ENCODE data around the gene DENND2D.

Gene DENND2D

DNA sequence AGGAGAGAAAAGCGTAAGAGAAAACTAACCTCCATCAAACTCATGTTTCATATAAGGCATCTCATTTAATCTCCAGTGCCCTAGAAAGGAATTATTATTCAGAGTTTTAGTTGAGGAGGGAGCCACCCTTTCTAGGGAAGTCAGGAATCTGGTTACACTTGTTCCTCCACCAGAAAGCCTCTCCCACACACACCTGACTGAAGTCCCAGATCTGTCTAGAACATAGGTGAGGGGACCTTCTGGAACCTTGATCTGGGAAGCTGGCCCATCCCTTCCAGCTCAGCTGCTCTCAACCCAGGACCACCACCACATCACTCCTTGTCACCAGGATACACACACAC, 1.9 kb upstream of the DENND2D start:
- no peak for DNase-seq

DNA sequence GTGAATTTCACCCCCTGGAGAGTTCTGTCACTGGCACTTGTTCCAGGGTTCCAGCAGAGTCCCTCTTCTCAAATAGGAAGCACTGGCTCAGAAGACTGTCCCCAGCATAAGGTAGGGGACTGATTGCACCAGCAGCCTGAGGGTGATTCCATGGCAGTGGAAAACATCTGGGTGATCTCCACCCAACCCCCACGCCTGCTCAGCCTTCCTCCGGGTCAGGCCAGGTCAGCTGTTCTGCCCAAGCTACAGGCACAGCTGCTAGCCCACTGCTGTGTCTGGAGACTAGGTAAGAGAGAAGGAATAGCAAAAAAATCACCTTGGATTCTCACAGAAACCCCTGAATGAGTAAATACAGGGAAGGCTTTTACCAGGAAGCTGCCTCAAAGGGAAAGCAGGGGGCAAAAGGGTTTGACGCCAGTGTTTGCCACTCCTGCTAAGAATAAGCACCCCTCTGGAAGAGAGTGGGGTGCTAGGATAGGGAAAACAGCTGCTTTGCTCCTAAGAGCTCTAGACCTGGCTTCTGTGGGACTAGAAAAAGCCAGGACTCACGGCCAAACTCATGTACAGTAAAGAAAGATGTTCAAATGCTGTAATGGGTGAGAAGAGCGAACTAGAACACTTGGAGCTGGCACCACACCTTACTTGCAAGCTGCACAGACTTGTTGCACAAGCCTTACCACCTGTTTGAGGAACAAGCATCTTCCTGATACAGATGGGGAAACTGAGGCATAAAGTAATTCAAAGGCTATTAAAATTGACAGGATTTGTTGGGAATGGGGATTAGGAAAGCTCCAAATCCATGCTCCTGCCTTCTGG, 1.0 kb upstream of the DENND2D start:
- DNase-seq: no peak

DNA sequence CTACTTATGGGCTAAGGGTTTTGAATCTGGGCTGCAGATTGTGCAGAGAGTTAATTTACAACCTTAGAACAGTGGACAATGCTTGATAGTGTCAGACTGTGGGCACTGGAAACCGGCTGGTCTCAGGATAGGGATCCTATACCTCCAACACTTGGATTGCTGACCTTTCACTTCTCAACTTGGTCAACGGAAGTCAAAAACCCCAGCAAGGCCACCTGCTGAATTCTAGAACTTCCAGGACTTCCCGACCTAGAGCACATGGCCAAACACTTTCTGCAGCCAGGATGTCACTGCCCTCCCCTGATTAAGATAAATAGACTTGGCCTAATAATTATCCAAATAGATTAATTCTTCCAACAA, 336 bp upstream of the DENND2D start:
- DNase-seq: no peak

DNA sequence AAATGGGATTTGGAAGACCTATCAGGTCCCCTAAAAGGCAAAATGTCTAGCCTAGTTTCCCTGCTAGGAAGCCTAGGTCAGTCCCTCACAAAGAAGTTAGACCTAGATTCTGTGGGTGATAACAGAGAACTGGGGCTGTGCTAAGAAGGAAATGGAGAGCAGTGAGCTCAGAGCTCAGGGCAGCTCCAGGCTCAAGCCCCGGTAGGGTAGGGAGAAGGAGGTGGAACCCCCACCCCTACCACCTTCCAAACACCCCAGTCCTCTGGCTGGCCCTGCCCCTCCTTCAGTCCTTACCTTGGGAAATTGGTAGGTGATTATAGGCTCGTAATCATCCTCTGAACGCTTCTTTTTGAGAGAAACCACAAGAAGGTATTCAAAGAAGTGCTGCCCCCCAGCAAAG, 1.1 kb downstream of the DENND2D start:
- no peak for DNase-seq

DNA sequence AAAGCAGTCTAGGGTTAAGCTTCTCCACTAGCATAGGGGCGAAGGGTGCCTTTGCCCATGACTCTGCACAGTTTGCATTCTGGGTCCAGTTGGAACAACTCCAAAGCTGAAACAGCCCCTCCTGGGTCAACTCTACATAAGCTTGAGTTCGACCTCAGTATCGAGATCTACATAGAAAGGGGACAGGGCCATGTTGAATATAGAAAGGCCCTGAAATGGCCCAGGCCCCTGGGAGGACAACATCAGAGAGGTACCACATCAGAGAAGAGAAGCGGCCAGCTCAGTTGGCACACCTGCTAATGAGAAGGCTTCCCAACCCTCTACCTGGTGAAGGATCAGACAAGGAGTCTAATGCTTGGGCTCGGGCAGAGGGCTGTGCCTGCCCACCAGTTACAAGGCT, 1.6 kb downstream of the DENND2D start:
- DNase-seq: no peak

DNA sequence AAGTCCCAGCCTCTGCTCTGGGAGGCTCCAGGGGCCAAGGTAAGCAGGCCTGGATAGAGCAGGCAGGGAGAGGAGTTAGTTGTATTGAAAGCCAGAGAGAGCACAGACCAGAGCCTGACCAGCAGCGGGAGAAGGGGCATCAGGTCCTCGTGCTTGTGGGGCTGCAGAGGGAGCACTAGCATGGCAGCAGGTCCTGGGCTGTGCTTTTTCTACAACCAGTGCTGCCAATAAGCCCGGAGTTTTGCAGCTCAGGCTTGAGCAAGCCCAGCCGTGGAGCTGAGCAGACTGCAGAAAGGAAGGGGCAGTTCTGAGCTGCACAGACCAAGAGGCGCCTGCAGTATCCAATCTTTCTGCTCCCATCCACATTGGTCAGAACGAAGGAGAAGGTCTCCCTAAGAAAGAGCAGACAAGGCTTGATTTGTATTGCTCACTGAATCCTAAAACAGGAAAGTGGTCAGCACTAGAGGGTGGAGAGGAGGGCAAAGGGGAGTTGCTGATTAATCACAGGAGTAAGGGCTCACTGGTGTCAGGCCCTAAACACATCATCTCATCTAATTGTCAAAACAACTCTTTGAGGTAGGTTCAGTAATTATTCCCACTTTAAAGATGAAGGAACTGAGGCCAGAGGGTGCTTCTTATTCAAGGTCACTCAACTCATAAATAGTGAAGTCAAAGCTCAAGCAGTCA, 2.7 kb downstream of the DENND2D start:
- no peak for DNase-seq

DNA sequence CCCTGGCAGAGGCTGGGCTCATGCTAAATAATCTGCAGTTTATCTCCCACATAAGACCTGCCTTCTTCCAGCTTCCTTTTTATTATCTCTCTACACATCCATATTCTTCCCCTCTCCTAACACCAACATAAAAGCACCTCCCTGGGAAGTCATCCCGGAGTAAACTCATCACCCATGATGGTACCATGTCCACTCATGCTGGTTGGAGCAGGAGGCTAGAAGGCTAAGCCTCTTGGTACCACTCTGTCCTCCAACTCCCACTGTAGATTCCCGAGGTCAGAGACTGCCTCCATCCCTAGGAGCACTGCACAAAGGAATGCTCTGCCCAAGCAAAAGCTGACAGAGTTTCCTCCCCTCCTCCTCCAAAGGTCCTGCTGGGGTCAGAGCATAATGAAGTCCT, 4.2 kb downstream of the DENND2D start:
- no peak for DNase-seq

DNA sequence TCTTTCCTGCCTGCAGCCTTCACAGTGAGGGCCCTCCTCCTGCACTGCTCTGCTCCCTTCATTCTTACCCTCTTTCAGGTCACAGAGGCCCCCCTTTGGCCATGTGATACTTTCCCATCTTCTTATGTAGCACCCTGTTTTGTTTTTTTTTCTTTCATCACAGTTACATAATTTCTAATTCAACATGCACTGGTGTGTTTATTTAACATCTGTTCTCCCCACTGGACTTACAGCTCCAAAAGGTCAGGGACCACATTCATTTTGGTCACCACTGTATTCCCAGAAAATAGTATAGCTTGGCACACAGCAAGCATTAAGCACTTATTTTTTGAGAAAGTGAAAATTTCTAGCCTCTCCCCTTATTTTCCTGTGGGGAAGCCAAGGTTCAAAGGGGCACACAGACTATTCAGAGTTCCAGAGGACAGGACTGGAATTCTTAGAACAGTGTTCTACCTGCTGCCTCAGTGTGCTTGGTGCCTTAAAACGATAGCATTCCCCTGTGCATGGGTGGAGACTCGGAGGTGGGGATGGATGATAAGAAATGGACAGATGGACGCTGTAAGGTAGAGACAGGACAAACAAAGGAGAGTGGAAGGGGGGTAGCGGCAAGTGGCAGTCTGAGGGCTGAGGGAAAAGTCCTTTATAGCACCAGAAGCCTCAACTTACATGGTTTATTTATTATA, 5.3 kb downstream of the DENND2D start:
- DNase-seq: no peak

DNA sequence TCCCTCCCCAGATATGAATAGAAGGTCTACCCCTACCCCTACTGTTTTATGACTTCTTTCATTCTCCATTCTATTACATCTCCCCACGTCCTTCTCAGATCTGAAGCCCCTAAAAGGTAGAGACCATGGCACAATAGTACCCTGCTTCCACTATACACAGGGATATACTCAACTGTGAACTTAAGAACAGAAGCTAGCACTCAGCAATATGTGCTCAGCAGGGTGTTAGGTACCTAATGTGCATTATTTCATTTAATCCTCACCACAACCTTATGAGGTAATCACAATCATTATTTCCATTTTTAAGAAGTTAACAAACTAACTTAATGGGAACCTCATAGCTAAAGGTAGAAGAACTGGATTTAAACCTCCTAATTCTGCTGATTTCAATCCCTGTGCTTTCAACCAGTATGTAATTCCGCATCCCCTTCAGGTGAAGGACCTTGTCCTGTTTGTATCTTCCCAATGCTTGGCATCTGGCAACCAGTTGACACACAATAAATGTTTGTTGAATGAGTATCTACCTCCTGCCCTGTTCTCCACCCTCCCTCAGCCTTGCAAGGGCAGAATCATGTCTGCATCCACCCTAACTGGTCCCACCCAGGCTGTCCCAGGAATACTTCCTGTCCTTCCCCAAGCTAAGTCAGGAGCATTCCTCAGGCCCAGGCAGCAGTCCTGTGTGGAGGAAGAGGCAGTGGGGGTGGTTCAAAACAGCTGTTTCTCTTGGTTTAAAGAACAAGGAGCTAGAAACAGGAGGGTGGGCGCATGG, 6.5 kb downstream of the DENND2D start:
- no peak for DNase-seq

DNA sequence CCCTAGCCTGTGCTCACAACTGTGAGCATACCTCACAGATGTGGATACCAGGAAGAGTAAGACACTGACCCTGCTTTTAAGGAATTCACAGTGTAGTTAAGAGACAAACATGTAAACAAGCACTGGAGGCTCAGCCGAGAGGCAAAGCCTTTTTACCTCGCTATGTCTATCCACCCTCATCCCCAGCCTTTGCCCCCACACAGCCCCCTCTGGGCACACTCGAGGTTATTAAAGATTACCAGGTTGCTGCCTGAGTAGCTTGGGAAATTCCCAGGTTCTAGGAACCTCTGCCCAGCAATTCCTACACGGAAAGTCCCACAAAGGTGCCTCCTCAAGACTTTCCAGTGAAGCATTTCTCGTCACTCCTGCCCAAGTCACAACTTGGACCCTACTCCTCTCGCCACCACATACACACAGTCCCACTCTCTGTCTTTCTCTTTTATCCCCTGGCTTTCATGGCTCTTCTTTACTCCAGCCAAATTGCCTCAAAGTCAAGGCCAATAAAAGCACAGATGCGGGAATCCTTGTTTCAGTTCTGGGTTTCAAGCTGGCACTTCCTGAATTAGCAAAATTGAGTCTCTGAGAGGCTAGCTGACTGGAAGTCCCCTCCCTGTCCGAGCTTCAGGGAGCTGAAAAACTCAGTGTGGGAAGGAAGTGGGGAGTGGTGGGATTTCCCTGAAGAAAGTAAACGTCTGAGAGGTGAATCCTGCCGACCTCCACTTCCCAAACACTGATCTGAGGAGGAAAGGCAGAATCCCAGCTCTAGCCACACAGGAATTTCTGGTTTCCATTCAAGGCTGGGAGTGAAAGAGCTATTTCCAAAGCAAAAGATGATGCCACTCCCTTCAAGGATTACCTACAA, 7.6 kb downstream of the DENND2D start:
- DNase-seq: no peak

DNA sequence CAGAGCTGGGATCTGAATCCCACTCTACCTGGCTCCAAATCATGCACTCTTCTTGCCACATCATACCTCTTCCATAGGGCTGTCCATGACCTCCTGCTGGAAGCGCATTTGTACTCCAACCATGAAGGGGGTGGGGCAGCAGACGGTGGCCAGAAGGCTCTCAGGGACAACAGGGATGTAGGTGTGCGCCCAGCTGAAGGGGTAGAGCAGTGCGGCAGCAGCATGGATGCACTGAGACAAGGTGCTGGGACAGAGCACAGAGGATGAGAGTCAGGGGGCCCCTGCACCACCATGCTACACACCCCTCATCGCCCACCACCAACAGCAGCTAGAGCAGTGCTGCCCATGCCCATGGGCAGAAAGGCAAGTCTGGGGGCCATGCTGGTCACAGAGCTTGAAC, 8.4 kb downstream of the DENND2D start:
- DNase-seq: no peak

DNA sequence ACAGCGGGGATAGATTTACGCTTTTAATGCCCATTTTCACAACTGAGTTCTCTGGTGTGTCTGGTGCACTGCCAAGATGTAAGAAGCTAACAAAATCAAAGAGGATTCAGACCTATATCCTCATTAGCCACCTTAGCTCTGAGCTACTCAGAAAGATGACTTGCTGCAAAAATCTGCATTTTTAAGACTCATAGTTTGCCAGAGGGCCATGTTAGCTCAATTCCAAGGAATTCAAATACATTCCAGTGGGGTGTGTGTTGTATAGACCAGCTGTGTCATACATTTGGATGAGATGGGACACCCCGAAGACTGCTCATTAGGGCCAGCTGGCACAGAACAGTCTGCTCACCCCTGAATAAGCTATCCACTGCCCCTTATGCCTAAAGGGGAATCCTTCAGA, 8.9 kb downstream of the DENND2D start:
- DNase-seq: no peak

DNA sequence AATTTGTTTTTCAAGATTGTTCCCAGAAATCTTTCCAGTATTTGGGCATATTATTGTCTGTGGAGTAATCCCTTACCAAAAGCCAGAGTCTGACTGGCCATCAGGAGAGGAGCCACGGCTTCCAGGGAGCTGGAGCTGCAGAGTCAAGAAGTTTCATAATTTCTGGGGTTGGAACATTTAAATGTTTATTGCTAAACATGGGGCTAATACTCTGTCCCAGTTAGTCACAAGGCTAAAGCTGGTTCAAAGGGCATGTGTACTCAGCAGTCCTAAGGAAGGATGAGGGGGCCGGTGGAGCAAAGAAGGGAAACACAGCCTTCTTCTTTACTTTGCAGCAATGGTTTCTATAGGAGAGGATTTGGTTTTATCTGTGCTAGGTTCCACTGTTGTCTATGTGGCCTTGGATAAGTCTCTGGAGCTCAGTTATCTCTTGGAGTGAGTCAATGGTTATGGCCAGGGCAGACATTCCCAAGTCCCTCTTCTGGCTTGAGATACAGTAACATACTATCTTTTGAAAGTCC, 9.5 kb downstream of the DENND2D start:
- no peak for DNase-seq

DNA sequence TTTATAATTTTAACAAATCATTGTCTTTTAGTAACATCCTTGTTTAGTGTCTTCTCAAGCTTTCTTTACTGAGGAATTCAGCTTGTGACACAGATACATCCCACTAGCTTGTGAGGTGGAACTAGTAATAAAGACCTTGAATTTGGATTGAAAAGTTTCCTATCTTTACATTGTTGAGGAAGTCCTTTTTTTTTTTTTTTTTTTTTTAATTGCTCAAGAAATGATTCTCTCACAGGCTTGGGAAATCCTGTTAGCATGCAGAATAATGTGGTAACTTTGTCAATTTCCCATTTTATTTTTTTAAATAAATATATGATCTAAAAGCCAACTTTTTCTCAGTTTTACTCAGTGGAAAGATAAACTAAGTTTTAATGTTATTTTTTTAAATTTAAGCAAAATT, 15.8 kb downstream of the DENND2D start:
- DNase-seq: no peak

DNA sequence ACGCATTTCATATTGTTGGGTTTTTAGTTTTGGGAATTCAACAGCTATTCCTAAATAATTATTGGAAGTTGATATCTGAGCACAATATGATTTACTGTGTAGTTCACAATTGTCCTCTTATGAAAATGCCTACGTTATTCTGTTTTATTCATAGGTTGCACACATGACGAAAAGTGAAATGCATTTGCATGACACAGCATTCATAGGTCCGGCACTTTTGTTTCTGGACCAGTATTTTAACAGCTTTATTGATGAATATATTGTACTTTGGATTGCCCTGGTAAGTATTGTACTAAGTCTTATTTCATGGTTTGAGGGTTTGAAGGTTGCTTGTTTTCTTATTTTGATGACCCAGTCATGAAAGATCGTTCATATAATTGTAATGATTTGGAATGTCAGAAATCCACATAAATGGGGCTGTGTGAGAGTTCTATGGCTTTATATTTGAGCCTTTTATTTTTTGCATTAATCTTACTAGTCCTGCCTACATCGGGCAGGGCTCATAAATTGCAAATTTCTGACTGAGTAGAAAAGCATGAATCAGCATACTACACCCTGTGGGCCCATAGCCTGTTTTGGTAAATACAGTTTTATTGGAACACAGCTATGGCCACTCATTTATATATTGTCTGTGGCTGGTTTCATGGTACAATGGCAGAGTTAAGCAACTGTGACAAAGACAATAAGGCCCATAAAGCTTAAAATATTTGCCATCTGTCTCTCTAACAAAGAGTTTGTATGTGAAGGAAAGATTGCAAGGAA, 17.0 kb downstream of the DENND2D start:
- DNase-seq: no peak

DNA sequence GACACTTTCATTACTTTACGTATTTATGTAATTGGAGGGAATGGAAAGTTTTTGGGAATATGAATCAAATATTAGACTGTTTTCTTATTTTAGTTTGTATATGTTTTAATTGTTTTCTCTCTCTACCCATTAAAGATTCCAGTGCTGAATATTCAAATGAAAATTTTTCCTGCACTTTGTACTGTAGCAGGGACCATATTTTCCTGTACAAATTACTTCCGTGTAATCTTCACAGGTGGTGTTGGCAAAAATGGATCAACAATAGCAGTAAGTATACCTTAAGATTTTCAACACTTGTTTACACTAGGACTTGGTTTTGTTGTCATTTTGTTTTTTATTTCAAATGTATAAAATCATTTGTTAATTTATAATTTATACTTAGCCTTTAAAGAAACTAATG, 18.4 kb downstream of the DENND2D start:
- no peak for DNase-seq

DNA sequence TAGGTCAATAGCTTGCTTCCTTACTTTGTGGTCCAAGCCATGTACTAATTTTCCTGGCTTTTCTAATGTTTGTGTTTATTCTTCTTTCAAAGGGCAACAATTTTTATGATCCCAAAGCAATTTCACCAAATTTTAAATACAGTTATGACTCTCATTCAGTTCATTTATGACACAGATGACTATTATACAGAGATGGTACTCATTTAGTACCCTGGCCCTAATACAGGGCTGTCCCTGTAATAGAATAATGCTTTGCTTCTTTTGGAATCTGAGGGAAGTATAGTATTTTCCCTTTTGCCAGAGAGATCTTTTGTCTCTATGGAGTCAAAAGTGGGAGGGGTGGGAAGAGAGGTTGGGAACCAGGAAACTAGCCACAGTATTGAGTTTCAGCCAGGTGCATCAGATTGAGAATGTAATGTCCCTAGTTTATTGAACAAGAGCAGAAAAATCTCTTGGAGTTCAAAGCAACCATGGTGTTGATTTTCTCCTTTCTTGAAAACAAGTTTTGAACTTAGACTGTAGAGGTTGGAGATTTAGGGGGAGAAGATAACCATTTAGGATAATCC, 20.4 kb downstream of the DENND2D start:
- no peak for DNase-seq

DNA sequence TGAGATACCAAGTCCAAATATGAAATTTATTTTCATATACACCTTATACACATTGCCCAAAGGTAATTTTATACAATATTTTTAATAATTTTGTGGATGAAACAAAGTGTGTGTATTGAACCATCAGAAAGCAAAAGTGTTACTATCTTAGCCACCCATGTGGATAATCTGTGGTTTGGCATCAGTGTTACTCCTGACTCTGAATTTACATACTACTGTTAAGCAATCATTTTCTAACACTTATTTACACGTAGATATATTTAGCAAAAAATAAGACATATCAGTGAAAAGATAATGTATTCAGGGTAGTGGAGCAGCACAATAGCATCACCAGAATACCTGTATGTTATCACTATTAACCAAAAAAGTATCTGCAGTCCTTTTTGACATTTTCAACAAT, 23.8 kb downstream of the DENND2D start:
- no peak for DNase-seq

DNA sequence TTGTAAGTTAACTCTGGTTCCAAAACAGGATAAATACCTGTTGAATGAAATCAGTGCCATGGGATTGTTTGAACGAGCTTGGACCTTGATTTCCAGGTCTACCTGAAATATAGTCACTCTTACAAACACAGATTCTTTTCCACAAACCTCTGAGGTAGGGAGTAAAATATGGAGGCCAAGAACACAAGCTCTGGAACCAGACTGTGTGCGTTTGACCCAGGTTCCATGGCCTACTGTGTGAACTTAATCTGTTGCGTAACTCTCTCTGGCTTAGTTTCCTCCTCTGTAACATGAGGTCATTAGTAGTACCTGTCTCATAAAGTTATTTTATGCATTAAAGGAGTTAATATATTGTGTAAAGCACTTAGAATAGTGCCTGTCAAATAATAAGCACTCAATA, 25.1 kb downstream of the DENND2D start:
- DNase-seq: no peak

DNA sequence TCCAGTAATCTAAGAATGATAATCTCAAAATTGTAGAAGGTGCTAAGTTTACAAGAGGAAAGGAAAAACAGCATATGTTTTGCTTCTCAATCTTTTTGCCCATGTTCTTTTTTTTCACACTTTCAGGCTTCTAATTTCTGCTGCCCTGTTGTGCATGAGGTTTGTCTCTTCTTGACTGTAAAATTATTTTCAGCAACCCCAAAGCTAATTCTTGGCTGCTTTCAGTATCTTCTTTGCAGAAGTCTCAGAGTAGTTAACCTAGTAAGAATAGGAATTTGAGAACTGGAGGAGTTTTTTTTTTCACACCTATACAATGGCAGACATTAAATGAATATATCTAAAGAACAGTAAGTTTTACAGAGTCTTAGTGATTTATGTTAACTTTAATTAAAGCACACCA, 26.4 kb downstream of the DENND2D start:
- no peak for DNase-seq

DNA sequence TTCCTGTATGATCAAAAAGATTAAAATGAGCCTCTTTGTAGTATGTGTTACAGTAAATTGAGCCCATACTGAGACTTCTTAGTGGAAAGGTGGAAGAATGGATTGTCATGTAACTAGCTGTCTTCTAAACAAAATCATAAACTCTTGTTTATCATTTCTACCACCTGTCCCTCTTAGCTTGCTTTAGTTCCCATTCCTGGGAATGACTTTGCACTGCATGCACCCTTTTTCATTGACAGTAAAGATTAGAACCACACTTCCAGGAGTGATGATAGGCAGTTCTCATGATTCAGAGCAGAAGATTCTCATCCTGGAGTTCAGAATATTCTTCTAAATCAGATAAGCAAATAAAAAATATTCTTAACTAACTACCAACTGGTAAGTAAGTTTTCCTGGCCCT, 28.0 kb downstream of the DENND2D start:
- no peak for DNase-seq

All from NCI-H1930 (cell line).